ENCODE data around the gene RASL10A. TPM values are rescaled to one million over a fixed set of nuclear protein-coding genes. Genes with fewer than 3 reads are reported as not detected.

Gene RASL10A
- total RNA-seq, 1 donor from 2014 or later = not detected

- Mint-ChIP-seq H3K27ac (ENCODE audit: unreplicated experiment) (peak overlapping the region; percentile 99), H3K4me1 (ENCODE audit: unreplicated experiment) (peaks cover 51% of the 10 kb centered on the region), H3K9me3 (ENCODE audit: unreplicated experiment) (no peaks in the 10 kb centered on the region), H3K27me3 (ENCODE audit: unreplicated experiment) (no peaks in the 10 kb centered on the region), H3K4me3 (ENCODE audit: unreplicated experiment) (peak overlapping the region; percentile 94), H3K36me3 (ENCODE audit: unreplicated experiment) (peaks cover 33% of the 10 kb centered on the region)
- no peak for TF ChIP-seq CTCF (IDR thresholded peaks at IDR 0.05)
- DNase-seq (ENCODE audit: extremely low spot score, unreplicated experiment) = peak; percentile 87
These were observed 46.8 kb downstream of the RASL10A start for GRCh38 chr22:29268511-29269229.

GRCh38 chr22:29267858-29268510, 47.5 kb downstream of the RASL10A start, which contains the start of the genes EWSR1 and RHBDD3:
Gene EWSR1 (plus strand): TSS chr22:29268268. CDS start chr22:29268337, 69 bp downstream.
Gene RHBDD3 (minus strand): TSS chr22:29267981. CDS start chr22:29265626, 2,355 bp downstream.
- DNase-seq (ENCODE audit: extremely low spot score, unreplicated experiment) = peak; percentile 99
- Mint-ChIP-seq H3K27ac (ENCODE audit: unreplicated experiment) (peak within 1 kb of the TSS; percentile 99), H3K4me1 (ENCODE audit: unreplicated experiment) (peaks cover 51% of the 10 kb centered on the region), H3K4me3 (ENCODE audit: unreplicated experiment) (peak within 1 kb of the TSS; percentile 94), H3K9me3 (ENCODE audit: unreplicated experiment) (no peaks in the 10 kb centered on the region), H3K36me3 (ENCODE audit: unreplicated experiment) (peaks cover 26% of the 10 kb centered on the region), H3K27me3 (ENCODE audit: unreplicated experiment) (no peaks in the 10 kb centered on the region)
- no peak for TF ChIP-seq CTCF (IDR thresholded peaks at IDR 0.05)

- Mint-ChIP-seq H3K4me1 (ENCODE audit: unreplicated experiment) (peaks cover 51% of the 10 kb centered on the region), H3K27me3 (ENCODE audit: unreplicated experiment) (no peaks in the 10 kb centered on the region), H3K27ac (ENCODE audit: unreplicated experiment) (peak overlapping the region; percentile 99), H3K4me3 (ENCODE audit: unreplicated experiment) (peak overlapping the region; percentile 94), H3K9me3 (ENCODE audit: unreplicated experiment) (no peaks in the 10 kb centered on the region), H3K36me3 (ENCODE audit: unreplicated experiment) (peaks cover 23% of the 10 kb centered on the region)
- TF ChIP-seq CTCF (IDR thresholded peaks at IDR 0.05) = no peak
- DNase-seq (ENCODE audit: extremely low spot score, unreplicated experiment) = no peak
These were observed 48.0 kb downstream of the RASL10A start for GRCh38 chr22:29267462-29267857.

- H3K9me3 Mint-ChIP-seq (ENCODE audit: unreplicated experiment) = no peaks in the 10 kb centered on the region
- H3K27ac Mint-ChIP-seq (ENCODE audit: unreplicated experiment) = peak overlapping the region; percentile 99
- peaks cover 46% of the 10 kb centered on the region for H3K4me1 Mint-ChIP-seq (ENCODE audit: unreplicated experiment)
- H3K36me3 Mint-ChIP-seq (ENCODE audit: unreplicated experiment) = peaks cover 19% of the 10 kb centered on the region
- peak; percentile 74 for DNase-seq (ENCODE audit: extremely low spot score, unreplicated experiment)
- TF ChIP-seq CTCF (IDR thresholded peaks at IDR 0.05) = no peak
- no peaks in the 10 kb centered on the region for H3K27me3 Mint-ChIP-seq (ENCODE audit: unreplicated experiment)
- H3K4me3 Mint-ChIP-seq (ENCODE audit: unreplicated experiment) = peak overlapping the region; percentile 94
These were observed 48.7 kb downstream of the RASL10A start for GRCh38 chr22:29266564-29267461.

Measured in osteocyte (in vitro differentiated cells).